HepG2 (cell line): ENCODE results near the gene VWA1. TPM values are rescaled to one million over a fixed set of nuclear protein-coding genes. Genes with fewer than 3 reads are reported as not detected.

Source experiments
- AGO2 ChIP-seq: fragments of 200-400 bp; formaldehyde crosslinking; optimal IDR thresholded peaks from 2 replicates; pipeline ENCODE3; 2017; ENCODE audit warnings: mild to moderate bottlenecking, low read depth, low read length, moderate library complexity
- KDM1A ChIP-seq: IDR thresholded peaks from 2 replicates; pipeline ENCODE4 v1.6.1; 2016; ENCODE audit warnings: missing compliant biosample characterization
- NR2F1 ChIP-seq, 2 experiments: fragments of 450-650 bp in 1 of 2; formaldehyde crosslinking in 1 of 2; IDR thresholded peaks; 2 replicates each; pipeline versions ENCODE4 v1.5.0 to v1.6.1; 2016 to 2020; ENCODE audit warnings: mild to moderate bottlenecking in 1 of 2, missing compliant biosample characterization in 1 of 2, missing genetic modification reagents in 1 of 2, moderate library complexity in 1 of 2
- PCBP1 ChIP-seq: fragments of 200-400 bp; formaldehyde crosslinking; IDR thresholded peaks from 2 replicates; pipeline ENCODE4 v1.6.1; 2017; ENCODE audit warnings: mild to moderate bottlenecking, low read depth, low read length, borderline replicate concordance
- PHF20 ChIP-seq: sonication (generic); formaldehyde crosslinking; IDR thresholded peaks from 2 replicates; pipeline ENCODE4 v1.5.0; 2020; ENCODE audit warnings: mild to moderate bottlenecking, missing genetic modification reagents
- PPARG ChIP-seq: conservative IDR thresholded peaks from 2 replicates; pipeline ENCODE4 v1.6.1; 2016; ENCODE audit warnings: missing biosample characterization, missing genetic modification reagents
- TMF1 ChIP-seq: sonication (generic); formaldehyde crosslinking; IDR thresholded peaks from 2 replicates; pipeline ENCODE4 v1.8.1; 2022; ENCODE audit warnings: low read depth, missing genetic modification reagents
- ZNF33A ChIP-seq: sonication (generic); formaldehyde crosslinking; IDR thresholded peaks from 2 replicates; pipeline ENCODE4 v1.5.1; 2020; ENCODE audit warnings: missing genetic modification reagents, mild to moderate bottlenecking, moderate library complexity, borderline replicate concordance
- ZNF367 ChIP-seq: sonication (generic); formaldehyde crosslinking; IDR thresholded peaks from 2 replicates; pipeline ENCODE4 v1.4.0; 2020; ENCODE audit warnings: missing genetic modification reagents, borderline replicate concordance
- polyA plus RNA-seq, 8 experiments: library from polyadenylated mRNA; depleted of rRNA in 3 of 8; stranded (reverse) in 7 of 8; unstranded in 1 of 8; fragments of >200 nt; fragmentation: Illumina TruSeq in 4 of 8; extraction: Trizol in 4 of 8; gene quantifications; 2 replicates each; pipeline versions ENCODE4 v1.2.1 to v1.2.3, GENCODE V29; 2011 to 2016; ENCODE audit warnings: low read depth in 4 of 8, missing spikeins in 1 of 8, mixed read lengths in 1 of 8; ENCODE audit not compliant: insufficient read depth in 1 of 8
- total RNA-seq, 5 experiments: library from RNA; depleted of rRNA; stranded (reverse); fragments of >200 nt; fragmentation: Illumina TruSeq; extraction: Trizol; gene quantifications; 2 replicates each; pipeline ENCODE4 v1.2.3, GENCODE V29; 2016; ENCODE audit warnings: low read depth in 1 of 5
- TF ChIP-seq, protein P1 (sequence below): sonication (generic); formaldehyde crosslinking; IDR thresholded peaks from 2 replicates; pipeline ENCODE4 v1.4.0; 2020; ENCODE audit warnings: missing genetic modification reagents
- TF ChIP-seq, protein P2 (sequence below): IDR thresholded peaks from 2 replicates; pipeline ENCODE4 v1.6.1; 2012; ENCODE audit warnings: low read length, improper control_type of control experiment
- TF ChIP-seq, protein P3 (sequence below): sonication (generic); formaldehyde crosslinking; IDR thresholded peaks from 2 replicates; pipeline ENCODE4 v1.8.1; 2022; ENCODE audit warnings: low read depth, mild to moderate bottlenecking, missing genetic modification reagents
- TF ChIP-seq, protein P4 (sequence below): conservative IDR thresholded peaks from 2 replicates; pipeline ENCODE4 v1.6.1; 2018; ENCODE audit warnings: missing genetic modification reagents

Gene VWA1
- total and polyA plus RNA-seq, 2 of the 13 experiments (the other 11 are each of a cell fraction or from before 2014, with no cell fraction given), result 40.9 to 57.5 TPM

DNA sequence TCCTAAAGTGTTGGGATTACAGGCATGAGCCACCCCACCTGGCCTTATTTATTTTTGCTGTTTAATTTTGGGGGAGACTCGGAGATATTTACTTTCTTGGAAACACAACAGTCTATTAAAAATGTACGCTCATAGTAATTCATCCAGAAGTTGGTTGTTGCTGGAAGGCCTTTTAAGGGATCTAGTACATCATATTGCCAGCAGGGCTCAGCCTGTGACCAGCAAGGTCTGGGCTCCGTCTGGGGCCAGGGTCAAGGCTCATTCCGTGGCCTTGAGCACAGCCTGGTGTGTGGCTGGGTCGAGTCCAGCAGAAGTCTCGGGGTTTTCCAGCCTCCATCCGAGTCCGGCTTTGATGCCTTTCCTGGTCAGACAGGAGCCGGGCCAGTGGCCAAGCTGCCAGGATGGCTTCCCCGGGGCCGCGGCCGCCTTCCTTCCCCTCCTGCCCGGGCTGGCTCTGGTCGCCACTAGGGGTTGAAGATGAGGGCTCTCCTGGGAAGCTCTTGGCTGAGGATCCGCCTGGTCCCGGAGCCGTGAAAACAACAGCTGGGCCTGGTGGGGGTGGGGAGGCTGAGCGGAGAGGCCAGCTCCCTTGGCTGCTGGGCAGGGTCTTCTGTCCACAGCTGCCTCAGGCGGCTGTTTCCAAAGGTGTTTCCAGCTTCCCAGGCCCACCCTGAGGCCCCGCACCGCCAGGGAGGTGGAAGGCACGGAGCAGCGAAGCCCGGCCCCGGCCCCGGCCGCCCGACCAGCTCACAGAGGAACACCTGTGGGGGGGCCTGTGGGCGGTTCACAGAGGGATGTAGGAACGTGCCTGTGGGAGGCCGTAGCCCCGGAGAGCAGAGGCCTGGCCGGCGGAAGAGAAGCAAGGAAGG is 5.1 kb upstream of the VWA1 start (continued):
- TF ChIP-seq, protein P1, sequence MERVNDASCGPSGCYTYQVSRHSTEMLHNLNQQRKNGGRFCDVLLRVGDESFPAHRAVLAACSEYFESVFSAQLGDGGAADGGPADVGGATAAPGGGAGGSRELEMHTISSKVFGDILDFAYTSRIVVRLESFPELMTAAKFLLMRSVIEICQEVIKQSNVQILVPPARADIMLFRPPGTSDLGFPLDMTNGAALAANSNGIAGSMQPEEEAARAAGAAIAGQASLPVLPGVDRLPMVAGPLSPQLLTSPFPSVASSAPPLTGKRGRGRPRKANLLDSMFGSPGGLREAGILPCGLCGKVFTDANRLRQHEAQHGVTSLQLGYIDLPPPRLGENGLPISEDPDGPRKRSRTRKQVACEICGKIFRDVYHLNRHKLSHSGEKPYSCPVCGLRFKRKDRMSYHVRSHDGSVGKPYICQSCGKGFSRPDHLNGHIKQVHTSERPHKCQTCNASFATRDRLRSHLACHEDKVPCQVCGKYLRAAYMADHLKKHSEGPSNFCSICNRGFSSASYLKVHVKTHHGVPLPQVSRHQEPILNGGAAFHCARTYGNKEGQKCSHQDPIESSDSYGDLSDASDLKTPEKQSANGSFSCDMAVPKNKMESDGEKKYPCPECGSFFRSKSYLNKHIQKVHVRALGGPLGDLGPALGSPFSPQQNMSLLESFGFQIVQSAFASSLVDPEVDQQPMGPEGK, result peak; percentile 91; the same call in 1 of the 2 replicates
- TF ChIP-seq KDM1A (CRISPR knock-in tag) (no peak), TMF1 (CRISPR knock-in tag) (no peak), PPARG (CRISPR knock-in tag) (0 out of 2 replicates have a peak, but pooled peaks have one; percentile 18), AGO2 (peak; percentile 100), ZNF33A (CRISPR knock-in tag) (no peak), PCBP1 (peak; percentile 94), PHF20 (0 out of 2 replicates have a peak, but pooled peaks have one; percentile 19), ZNF367 (no peak), NR2F1 (CRISPR knock-in tag; IDR thresholded peaks at IDR 0.05) (peak; percentile 53 to 65; a peak in 3 of 4 replicates)
- TF ChIP-seq, protein P2, sequence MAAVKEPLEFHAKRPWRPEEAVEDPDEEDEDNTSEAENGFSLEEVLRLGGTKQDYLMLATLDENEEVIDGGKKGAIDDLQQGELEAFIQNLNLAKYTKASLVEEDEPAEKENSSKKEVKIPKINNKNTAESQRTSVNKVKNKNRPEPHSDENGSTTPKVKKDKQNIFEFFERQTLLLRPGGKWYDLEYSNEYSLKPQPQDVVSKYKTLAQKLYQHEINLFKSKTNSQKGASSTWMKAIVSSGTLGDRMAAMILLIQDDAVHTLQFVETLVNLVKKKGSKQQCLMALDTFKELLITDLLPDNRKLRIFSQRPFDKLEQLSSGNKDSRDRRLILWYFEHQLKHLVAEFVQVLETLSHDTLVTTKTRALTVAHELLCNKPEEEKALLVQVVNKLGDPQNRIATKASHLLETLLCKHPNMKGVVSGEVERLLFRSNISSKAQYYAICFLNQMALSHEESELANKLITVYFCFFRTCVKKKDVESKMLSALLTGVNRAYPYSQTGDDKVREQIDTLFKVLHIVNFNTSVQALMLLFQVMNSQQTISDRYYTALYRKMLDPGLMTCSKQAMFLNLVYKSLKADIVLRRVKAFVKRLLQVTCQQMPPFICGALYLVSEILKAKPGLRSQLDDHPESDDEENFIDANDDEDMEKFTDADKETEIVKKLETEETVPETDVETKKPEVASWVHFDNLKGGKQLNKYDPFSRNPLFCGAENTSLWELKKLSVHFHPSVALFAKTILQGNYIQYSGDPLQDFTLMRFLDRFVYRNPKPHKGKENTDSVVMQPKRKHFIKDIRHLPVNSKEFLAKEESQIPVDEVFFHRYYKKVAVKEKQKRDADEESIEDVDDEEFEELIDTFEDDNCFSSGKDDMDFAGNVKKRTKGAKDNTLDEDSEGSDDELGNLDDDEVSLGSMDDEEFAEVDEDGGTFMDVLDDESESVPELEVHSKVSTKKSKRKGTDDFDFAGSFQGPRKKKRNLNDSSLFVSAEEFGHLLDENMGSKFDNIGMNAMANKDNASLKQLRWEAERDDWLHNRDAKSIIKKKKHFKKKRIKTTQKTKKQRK, result no peak
- TF ChIP-seq, protein P3, sequence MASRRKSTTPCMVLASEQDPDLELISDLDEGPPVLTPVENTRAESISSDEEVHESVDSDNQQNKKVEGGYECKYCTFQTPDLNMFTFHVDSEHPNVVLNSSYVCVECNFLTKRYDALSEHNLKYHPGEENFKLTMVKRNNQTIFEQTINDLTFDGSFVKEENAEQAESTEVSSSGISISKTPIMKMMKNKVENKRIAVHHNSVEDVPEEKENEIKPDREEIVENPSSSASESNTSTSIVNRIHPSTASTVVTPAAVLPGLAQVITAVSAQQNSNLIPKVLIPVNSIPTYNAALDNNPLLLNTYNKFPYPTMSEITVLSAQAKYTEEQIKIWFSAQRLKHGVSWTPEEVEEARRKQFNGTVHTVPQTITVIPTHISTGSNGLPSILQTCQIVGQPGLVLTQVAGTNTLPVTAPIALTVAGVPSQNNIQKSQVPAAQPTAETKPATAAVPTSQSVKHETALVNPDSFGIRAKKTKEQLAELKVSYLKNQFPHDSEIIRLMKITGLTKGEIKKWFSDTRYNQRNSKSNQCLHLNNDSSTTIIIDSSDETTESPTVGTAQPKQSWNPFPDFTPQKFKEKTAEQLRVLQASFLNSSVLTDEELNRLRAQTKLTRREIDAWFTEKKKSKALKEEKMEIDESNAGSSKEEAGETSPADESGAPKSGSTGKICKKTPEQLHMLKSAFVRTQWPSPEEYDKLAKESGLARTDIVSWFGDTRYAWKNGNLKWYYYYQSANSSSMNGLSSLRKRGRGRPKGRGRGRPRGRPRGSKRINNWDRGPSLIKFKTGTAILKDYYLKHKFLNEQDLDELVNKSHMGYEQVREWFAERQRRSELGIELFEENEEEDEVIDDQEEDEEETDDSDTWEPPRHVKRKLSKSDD (CRISPR knock-in tag), result no peak
- TF ChIP-seq, protein P4, sequence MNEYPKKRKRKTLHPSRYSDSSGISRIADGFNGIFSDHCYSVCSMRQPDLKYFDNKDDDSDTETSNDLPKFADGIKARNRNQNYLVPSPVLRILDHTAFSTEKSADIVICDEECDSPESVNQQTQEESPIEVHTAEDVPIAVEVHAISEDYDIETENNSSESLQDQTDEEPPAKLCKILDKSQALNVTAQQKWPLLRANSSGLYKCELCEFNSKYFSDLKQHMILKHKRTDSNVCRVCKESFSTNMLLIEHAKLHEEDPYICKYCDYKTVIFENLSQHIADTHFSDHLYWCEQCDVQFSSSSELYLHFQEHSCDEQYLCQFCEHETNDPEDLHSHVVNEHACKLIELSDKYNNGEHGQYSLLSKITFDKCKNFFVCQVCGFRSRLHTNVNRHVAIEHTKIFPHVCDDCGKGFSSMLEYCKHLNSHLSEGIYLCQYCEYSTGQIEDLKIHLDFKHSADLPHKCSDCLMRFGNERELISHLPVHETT (CRISPR knock-in tag), result no peak
